ENCODE results near the gene SFRP2.
A peak's percentile ranks its signal among the peaks of the same experiment; 100 is the strongest.

SFRP2 gene

DNA sequence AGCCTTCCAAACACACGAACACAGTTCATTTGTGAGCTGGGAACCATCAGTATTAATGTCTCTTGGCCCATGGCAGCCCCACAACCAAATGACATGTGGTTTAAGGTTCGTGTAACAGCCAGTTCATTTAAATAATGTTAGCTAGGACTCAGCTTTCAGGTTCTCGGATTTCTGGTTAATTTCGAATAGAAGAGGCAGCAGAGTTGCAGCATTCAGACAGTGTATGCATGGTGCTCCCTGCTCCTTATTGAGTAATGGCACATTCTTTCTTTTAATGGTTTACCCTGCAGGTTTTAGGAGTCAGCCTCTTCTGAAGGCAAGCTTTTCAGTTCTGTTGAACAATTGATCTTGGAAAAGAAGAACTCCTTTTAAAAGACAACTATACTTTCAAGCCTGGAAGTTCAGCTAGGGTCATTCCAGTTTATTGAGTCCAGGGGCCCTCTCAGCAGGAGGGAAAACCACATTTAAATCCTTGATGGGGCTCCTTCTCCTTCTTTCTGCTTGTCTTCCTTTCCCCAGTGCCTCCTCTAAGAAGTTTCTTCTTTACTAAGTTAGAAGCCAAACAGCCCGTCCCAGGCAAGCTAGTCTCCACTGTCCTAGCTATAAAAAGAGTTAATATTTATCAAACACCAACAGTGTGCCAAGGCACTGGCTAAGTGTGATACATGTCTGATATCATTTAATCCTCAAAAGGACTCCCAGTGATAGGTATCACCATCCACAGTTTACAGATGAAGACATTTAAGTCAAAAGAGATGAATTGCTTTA, 24.1 kb downstream of the SFRP2 start:
- no peak for DNase-seq

DNA sequence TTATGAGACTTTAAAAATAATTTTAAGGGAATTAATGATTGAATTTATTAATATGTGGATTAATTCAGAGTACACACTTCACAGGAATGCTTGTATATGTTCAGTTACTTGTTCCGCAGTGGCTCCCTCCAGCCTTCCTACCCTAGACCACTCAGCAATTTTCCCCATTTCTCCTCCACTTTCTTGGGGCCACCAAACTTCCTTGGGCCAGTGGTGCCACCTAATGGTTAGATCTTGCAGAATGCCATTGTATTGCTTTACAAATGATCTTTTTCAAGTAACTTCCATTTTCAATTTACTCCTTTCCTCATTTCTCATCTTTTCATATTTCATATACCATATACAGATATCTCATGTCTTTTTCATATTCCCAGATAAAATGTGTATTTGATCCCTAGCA, 25.5 kb downstream of the SFRP2 start:
- DNase-seq, result no peak

DNA sequence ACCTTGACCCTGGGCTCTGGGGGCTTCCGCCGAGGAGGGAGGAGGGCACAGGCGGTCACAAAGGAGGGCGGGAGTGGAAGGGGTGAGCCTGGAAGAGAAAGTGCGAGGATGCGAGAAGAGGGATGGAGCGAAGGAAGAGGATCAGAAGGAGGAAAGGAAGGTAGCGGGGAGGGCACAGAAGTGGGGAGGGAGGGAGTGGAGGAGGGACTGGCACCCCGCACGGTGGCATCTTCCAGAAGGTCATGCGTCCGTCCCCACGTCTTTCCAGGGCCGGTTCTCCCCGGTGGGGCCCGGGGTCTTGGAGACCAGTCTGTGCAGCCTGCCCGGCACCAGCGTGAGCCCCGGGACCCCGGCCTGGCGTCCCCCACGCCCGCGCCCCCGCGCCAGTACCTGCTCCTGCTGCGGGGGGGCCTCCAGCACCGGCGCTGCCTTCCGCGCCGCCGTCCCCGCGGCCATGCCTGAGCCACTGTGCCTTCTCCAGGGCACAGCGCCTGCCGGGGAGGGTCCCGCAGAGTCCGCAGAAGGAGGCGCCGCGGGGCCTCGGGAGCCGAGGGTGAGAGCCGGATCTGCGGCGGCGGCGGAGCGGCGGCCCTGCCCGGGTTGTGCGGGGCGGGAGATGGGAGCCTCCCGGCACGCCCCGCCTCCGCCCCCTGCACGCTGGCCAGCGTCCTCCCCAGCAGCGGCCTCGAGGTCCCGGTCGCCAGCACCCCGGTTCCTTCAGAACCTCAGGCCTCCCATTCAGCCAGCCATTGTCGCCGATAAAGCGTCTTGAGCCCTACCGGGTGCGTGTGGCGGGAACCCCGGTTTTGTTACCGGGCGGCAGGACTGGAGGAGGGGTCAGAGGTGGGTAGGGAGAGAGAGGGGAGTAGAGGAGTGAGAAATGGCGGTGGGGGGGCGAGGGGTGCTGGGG, 29.2 kb downstream of the SFRP2 start, which contains the start of gene RNF175:
TSS of gene RNF175 (minus strand) at position 618 of the 910 bp plus-strand sequence. CDS start at position 456, 162 bp downstream.
- DNase-seq, result no peak

DNA sequence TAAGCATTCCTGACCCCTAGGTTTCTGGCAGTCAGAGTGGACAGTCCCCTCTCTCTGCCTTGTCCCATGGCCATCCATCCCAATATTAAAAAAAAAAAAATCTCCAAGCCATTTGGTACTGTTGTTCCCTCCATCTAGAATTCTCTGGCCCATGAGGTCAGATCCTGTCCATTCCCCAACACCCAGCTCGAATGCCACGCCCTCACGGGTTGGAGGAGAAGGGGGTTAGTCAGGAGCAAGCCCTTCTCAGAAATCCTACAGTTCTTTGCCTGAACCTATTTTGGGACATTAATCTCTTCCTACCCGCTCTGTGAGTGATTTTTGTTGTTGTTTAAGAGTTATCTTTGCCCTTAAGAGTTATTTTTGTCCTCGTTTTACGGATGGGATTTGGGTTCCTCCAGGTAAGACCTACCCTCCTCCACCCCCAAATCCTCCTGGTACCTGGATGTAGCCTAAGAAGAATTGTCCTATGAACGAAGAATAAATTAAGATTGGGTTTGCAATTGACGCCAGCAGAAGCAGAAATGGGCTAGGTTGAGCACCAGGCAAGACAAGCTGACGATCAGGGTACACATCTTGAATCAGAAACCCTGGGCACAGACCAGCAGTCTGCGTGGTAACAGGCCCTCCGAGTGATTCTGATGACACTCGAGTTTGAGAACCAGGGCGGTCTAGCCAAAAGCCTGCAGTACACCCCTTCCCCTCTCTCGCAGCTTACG, 30.0 kb downstream of the SFRP2 start:
- DNase-seq, result no peak

DNA sequence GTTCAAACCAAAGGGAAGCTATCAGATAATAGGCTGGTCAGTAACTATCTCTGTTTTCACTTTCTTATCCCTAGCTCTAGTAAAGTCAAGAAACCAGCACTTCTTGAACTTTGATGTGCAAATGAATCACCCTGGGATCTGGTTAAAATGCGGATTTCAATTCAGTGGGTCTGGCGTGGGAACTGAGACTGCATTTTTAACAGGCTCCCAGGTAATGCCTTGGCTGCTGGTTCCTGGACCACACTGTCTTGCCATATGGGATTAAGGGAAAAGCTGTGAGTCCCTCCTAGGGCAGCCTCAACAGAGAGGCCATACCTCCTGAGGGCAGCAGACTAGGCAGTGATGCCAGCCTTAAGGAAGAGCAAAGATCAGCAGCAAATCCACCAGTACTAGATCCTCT, 30.7 kb downstream of the SFRP2 start:
- no peak for DNase-seq

DNA sequence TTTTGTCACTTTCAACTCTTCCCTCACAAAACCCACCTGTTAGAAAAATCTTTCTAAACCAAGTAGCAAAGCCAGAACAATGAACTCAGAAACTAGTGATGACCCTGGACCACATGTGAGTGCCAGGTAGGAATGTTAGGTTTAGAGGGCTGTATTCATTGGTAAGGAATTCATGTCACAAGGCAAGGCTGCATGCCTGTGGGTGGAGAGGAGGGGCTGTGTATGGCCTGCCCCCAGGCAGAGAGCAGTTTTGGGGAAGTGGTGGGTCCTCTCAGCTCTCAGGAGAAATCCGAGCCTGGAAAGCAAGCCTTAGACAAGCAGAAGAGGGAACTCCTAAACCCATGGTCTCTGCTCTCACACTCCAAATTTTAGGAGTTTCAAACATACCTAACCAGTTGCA, 31.5 kb downstream of the SFRP2 start:
- no peak for DNase-seq

DNA sequence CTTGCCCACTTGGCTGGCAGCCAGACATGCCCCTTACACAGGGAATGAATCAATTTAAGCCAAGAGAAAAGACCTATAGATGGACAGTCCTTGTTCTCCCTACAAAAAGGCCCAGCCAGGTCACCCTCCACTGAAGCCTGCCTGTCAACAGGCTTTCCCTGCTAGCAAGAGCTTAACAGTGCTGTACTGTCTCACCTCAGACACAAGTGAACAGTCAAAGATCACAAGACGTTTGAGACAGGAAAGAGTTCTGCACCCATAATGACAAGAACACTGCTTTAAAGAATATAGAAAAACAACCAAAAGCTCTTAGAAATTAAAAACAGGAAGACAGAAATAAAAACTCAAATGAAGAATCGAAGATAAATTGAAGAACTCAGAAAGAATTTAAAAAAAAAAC, 33.7 kb downstream of the SFRP2 start:
- DNase-seq, result no peak

DNA sequence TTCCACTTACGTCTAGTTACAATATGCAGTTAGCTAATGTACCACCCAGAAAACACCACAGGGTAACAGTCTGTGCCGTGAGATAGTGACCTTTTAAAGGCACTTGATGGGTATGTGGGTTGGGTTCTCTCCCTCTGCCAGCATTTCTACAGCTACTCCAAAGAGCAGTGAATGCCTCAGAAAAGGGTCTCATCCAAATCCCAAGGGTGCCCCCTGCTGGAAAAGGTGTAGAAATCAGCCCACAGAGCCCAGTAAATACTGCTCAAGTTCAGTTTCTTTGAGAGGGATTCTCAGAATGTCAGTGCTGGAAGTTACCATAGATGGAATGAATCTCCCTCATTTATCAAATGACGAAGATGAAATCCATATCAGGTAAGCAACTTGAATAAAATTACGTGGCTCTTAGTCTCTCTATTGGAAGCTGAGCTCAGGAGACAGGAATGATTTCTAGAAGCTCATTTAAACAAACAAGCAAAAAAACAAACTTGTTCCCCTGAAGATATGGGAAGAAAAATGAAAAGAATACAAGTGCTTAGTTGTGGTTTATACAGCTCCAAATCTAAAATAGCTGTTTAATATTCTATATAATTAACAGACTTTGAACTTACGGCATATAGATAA, 38.6 kb downstream of the SFRP2 start:
- DNase-seq, result peak; percentile 61

DNA sequence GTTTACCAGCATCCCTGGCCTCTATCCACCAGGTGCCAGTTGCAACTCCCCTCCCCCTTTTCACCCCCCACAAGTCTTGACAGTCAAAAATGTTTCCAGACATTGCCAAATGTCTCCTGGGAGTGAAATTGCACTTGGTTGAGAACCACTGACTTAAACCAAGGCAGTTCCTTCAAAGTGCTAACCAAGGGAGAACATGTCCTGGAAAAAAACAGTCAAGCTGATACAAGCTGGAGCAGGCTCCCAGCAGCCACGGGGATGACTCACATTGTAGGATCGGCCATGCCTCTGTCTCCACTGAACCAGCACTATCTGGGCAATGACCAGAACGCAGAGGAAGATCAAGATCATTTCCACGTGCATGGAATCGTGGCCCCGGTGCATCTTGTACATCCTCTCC, 40.5 kb downstream of the SFRP2 start:
- DNase-seq, result peak; percentile 79

DNA sequence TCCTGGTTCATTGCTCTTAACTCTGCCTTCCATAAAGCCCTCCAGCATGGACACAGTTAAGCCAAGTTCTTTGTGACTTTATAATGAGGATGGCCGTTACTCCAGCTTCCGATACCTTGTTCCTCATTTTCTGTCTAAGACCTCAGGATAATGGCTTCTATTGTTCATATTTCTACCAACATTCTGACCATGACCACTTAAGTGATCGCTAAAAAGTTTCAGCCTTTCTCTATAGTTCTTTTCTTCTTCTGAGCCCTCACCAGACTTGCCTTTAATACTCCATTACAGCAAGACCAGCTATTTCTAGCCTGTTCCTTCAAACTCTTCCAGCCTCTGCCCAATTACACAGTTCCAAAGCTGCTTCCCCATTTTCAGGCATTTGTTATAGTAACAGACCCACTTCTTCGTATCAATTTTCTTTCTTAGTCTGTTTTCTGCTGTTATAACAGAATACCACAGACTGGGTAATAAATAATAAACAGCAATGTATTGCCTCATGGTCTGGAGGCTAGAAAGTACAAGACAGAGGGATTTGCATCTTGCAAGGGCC, 41.4 kb downstream of the SFRP2 start:
- no peak for DNase-seq

DNA sequence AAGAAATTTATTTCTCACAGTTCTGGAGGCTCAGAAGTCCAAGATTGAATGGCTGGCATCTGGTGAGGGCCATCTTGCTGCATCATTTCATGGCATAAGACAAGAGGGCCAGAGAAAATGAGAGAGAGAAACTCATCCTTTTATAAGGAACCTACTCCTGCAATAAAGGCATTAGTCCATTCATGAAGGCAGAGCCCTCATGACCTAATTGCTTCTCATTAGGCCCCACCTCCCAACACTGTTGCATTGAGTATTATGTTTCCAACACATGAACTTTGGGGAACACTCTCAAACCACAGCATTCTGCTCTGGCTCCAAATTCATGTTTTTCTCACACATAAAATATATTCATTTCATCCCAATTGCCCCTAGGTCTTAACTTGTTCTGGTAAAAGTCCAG, 43.2 kb downstream of the SFRP2 start:
- DNase-seq, result no peak

DNA sequence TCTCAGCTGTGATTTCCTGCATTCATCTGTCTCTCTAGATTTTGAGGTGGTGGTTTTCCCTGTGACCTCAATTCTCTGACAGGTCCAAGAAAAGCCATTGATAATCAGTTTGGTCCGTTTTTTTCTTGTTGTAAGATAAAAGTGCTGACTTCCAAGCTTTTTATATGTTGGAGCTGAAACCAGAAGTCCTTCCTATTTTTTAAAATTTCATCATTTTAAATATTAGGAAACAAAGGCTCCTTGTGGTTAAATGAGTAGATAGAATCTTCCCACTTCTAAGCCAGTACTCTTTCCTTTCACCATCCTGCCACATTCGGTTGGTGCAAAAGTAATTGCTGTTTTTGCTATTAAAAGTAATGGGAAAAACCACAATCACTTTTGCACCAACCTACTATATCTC, 47.3 kb downstream of the SFRP2 start:
- no peak for DNase-seq

DNA sequence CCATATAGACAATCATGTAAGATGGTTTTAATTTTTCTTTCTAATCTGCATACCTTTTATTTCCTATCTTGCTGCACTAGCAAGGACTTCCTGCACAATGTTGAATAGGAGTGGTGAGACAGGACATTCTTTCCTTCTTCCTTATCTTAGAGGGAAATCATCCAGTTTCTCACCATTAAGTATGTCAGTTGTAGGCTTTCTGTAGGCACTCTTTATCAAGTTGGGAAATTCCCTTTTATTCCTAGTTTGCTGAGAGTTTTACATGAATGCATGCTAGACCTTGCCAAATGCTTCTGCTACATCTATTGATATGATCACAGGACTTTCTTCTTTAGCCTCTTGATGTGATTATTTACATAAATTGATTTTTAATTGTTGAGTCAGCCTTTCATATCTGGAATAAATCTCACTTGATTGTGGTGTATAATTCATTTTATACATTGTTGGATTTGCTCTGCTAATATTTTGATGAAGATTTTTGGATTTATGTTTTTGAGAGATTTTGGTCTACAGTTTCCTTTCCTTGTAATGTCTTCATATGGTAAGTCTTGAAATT, 52.9 kb downstream of the SFRP2 start:
- peak; percentile 60 for DNase-seq

DNA sequence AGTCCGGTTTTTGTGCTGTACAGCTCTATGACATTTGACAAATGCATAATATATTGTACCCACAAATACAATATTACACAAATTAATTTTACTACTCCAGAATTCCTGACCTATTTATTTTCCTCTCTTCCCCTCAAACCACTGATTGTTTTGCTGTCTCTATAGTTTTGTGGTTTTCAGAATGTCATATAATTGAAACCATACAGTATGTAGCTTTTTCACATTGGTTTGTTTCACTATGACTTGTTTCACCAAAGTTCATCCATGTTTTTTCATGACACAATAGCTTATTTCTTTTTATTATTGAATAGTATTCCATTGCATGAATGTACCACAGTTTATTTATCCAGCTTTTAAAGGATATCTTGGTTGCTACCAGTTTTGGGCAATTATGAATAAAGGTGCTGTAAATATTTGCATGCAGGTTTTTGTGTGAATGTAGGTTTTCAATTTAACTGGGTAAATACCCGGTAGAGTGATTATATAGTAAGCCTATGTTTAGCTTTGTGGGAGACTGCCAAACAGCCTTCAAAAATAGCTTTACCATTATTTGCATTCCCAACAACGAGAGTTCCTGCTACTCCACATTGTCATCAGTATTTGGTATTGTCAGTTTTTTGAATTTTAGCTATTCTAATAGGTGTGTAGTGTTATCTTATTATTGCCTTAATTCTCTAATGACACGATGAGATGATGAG, 55.0 kb downstream of the SFRP2 start:
- no peak for DNase-seq

DNA sequence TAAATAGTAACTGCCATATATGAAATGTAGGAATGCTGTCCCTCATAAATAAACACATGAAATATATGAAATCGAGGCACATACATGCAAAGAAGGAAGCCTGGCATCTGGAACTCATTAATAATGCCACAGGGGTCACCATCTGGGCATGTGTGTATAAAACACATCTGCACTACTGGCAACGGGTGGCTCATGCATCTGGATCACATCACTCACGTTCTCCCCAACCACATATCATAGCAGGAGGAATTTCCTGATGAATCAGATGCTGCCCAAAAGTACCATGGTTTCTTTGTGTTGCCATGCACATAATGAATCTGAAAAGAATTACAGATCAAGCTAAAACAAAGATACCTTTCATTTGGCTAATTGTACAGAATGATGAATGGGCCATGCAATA, 57.6 kb downstream of the SFRP2 start:
- peak; percentile 73 for DNase-seq
